NCI-H69 (cell line): ENCODE results near the gene CREG1.

ENCODE experiments used
- DNase-seq: peaks from one replicate; lab custom pipeline; 2025; lab: John Stamatoyannopoulos, UW

CREG1 gene

DNA sequence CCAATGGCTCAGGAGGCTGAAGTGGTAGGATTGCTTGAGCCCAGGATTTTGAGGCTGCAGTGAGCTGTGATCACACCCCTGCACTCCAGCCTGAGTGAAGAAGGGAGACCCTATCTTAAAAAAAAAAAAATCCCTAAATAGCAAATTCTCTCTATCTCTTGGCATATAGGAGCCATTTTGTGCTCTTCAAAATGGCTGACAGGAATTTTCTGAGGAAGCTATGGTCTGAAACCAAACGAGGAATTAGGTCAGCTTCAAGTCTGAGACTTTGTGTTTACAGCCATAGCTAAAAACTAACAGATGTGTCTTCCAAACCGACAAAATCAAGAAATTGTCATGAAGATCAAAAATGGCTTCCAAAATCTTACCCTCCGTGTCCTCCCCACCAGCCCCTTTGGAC lies 45.8 kb downstream of the CREG1 start:
- DNase-seq = no peak

DNA sequence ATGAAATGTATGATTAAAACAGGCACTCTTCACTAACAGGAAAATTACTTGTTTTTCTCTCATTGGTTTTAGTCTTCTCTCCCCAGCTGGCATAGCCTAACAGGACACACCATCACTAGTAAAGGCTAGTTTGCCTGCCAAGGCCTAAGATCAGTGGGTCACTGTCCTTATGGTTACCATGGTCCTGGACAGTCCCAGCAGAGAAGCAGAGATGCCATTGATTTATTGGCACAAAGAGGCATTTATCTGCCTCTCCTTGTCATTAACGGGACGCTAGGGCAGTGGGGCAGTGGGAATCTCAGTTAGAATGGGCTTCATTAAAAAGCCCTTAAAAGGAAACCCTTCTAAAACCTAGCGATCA lies 49.1 kb downstream of the CREG1 start:
- no peak for DNase-seq

DNA sequence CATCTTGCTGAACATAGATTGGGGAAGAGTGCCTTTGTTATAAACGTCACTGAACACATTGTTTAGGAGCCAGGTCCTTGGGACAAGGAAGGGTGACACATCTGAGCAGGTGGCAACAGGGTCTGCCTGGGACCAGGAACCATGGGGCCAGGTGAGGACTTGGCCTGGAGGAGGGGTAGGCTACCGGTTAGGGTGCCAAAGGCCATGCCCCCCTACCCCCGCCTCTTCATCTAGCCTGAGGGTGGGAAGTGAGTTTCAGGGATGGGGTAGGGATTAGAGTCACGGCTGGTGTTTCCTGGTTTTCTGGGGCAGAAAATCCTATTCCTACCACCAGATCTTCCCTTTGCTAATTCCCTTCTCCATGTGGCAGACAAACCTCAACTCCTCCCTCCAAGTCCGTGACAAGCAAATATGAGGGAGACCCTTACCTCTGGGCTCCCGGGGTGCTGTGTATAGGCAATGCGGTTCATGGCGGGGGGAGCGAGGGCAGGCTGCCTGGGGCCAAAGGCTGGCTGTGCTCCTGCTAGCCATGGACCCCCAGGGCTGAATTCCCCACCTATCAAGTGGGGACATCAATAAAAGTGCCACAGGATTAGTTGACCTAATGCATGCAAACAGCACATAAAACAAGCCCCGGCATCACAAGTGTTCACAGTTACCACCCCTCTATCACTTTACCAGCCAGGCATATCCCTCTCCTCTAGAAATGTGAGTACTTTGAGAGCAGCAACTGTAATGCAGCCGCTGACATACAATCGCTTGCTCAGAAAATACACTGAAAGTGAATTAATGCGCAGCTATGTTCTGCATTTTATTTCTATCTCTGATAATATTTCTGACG lies 49.7 kb downstream of the CREG1 start:
- no peak for DNase-seq

DNA sequence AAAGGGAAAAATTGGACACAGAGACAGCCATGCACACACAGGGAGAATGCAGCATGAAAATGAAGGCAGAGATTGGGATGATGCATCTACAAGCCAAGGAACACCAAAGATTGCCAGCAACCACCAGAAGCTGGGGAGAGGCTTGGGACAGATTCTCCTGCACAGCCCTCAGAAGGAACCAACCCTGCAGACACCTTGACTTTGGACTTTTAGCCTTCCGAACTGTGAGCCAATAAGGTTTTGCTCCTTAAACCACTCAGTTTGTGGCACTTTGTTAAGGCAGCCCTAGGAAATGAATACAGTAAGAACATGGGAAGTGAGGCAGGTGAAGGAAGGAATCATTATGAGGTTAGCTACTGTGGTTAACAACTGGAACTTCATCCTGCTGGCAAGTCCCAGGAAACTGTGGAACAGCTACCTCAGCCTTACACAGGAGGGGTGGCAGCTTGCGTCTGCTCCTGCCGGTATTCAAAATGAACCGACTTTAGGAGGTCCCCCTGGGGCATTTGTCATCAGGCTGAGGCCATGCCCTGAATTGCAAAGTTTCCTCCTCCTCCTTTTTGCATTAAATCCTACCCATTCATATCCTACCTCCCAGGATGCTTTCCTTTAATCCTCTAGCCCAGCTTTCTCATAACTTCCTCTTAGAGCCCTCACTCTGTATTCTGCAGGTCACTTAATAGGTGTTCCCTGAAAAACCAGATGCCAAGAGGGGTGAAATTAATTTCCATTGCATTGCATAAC lies 50.7 kb downstream of the CREG1 start:
- DNase-seq = no peak

- DNase-seq = no peak
These were observed 51.4 kb downstream of the CREG1 start for GRCh38 chr1:167502192-167502551.

- DNase-seq = peak; percentile 39
These were observed 51.9 kb downstream of the CREG1 start for GRCh38 chr1:167501515-167502191.

- no peak for DNase-seq
These were observed 53.2 kb downstream of the CREG1 start for GRCh38 chr1:167500283-167500860.

- no peak for DNase-seq
These were observed 53.9 kb downstream of the CREG1 start for GRCh38 chr1:167499664-167500101.

DNA sequence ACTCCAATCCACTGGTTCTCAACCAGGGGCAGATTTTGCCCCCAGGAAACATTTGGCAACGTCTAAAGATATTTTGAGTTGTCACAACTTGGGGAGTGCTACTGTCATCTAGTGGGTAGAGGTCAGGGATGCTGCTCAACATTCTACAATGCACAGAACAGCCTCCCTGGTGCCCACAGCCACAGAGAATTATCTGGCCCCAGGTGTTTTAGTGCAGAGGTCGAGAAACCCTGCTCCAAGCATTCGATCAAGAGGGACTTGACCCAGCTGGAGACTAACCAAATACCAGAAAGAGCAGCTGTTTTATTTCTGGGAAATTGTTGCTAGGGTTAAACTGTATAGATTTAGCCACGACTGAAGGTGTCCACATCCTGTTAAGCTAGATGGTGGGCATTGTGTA lies 54.5 kb downstream of the CREG1 start:
- DNase-seq = no peak

DNA sequence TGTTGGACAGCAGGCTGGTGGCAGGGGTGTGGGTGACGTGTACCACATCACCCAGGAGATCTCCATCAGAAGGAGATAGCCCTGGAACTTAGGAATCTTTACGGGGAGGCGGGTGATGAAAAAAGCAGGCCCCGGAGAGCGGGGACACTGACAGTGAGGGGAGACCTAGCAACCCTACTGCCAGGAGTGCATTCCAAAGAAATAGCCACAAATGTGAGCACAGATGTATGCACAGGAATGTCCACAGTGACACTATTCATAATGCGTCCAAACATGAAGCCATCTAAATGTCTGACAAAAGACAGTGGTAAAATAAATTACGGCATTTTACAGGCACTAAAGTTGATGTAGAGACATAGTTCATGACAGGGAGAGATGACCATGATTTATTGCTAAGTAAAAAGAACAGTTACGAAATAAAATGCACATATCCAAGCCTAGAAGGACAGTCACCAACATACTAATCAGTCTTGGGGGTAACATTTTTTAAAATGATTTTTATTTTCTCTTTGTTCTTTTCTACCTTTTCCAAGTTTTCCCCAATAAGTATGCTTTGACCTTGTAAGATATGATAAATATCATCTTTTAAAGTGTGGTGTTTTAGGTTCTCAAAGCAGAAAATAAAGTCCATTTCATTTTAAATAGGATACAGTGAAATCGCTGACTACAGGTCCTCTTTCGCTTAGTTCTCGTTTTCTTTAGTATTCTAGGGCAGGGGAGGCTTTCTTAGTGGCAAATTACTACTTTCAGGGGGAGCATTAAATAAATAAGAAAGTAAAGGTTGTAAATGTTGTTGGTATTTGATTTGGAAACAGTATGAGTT lies 56.6 kb downstream of the CREG1 start:
- no peak for DNase-seq

DNA sequence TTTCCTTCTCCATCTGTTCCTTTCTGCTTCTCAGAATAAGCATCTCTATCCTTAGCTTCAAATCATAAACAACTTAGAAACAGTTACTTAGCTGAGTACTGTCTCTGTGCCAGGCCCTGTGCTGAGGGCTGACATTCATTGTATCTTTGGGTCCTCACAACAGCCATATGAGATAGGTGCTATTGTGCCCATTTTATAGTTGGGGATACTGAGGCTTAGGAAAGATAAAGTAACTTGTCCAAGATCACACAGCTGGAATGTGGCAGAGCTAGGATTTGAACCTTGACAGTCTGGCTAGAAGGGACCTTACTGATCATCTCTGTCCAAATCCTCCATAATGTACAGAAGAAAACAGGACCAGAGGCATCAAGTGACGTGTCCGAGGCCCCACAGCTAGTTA lies 60.2 kb downstream of the CREG1 start:
- no peak for DNase-seq

DNA sequence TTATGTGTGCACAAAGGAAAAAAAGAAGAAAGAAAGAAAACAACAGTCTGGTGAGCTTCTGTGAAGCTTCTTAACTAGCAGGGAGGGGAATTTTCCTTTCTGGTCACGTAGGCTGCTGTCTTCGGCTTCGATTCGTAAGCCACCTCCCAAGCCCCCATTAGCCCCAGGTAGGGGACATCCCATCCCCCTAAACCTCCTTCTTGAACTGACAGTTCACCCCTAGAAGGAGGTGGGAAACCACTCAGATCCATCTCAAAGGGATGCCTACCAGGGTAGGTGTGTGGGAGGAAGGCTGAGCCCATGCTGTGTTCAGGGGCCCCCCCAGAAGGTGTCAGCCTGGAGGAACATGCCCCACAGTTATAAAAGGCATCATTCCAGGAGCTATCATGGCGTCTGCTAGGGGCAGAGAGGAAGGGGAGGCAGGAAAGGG lies 61.1 kb downstream of the CREG1 start:
- no peak for DNase-seq

GRCh38 chr1:167491586-167492461 lies 61.7 kb downstream of the CREG1 start:
- DNase-seq = peak; percentile 10
